GM12878 (cell line): Measurements from ENCODE around the gene TNRC18.

Experiments
- ATF2 ChIP-seq: IDR thresholded peaks from 2 replicates; pipeline ENCODE4 v1.6.1; 2012; ENCODE audit warnings: low read length, inconsistent platforms
- CBFB ChIP-seq: IDR thresholded peaks from 2 replicates; pipeline ENCODE4 v1.6.1; 2016; ENCODE audit warnings: antibody characterized with exemption, low read depth
- CEBPB ChIP-seq, 2 experiments: fragments of 150-350 bp in 1 of 2; IDR thresholded peaks; 2 replicates each; pipeline ENCODE4 v1.6.1; 2012 to 2014; ENCODE audit warnings: low read depth in 2 of 2, low read length in 2 of 2, borderline replicate concordance in 1 of 2, inconsistent platforms in 1 of 2
- SP1 ChIP-seq: IDR thresholded peaks from one replicate; pipeline ENCODE4 v1.6.1; 2011; ENCODE audit warnings: low read depth, low read length
- USF1 ChIP-seq: IDR thresholded peaks from 2 replicates; pipeline ENCODE4 v1.6.1; 2011; ENCODE audit warnings: borderline replicate concordance, low read depth, mild to moderate bottlenecking, moderate library complexity, mixed read lengths, low read length; ENCODE audit not compliant: insufficient read depth; ENCODE audit errors: extremely low read length
- TF ChIP-seq, protein P1 (sequence below), 3 experiments: IDR thresholded peaks in 2 of 3; conservative IDR thresholded peaks in 1 of 3; 2 replicates each; pipeline ENCODE4 v1.5.1; 2011; ENCODE audit warnings: low read depth in 3 of 3, low read length in 3 of 3, mild to moderate bottlenecking in 3 of 3, control low read depth in 2 of 3, moderate library complexity in 2 of 3, inconsistent platforms in 1 of 3, mixed read lengths in 1 of 3; ENCODE audit not compliant: control insufficient read depth in 2 of 3, insufficient read depth in 1 of 3; ENCODE audit errors: extremely low read depth in 1 of 3

- no peak for TF ChIP-seq CEBPB (IDR thresholded peaks at IDR 0.05; ENCODE audit: borderline replicate concordance in 1 of 2, low read depth in 2 of 2, low read length in 2 of 2)
- TF ChIP-seq USF1: no peak
- TF ChIP-seq, protein P1, sequence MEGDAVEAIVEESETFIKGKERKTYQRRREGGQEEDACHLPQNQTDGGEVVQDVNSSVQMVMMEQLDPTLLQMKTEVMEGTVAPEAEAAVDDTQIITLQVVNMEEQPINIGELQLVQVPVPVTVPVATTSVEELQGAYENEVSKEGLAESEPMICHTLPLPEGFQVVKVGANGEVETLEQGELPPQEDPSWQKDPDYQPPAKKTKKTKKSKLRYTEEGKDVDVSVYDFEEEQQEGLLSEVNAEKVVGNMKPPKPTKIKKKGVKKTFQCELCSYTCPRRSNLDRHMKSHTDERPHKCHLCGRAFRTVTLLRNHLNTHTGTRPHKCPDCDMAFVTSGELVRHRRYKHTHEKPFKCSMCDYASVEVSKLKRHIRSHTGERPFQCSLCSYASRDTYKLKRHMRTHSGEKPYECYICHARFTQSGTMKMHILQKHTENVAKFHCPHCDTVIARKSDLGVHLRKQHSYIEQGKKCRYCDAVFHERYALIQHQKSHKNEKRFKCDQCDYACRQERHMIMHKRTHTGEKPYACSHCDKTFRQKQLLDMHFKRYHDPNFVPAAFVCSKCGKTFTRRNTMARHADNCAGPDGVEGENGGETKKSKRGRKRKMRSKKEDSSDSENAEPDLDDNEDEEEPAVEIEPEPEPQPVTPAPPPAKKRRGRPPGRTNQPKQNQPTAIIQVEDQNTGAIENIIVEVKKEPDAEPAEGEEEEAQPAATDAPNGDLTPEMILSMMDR (IDR thresholded peaks at IDR 0.05 in 2 of 3, conservative IDR thresholded peaks at IDR 0.05 in 1 of 3; ENCODE audit: control insufficient read depth in 2 of 3, extremely low read depth in 1 of 3, insufficient read depth in 1 of 3, low read depth in 3 of 3, low read length in 3 of 3): no peak
- no peak for TF ChIP-seq ATF2
- no peak for TF ChIP-seq CBFB
- TF ChIP-seq SP1: no peak
These were observed 100.8 kb downstream of the TNRC18 start for GRCh38 chr7:5322621-5323410.
